ENCODE data around the gene FITM2.

Gene FITM2

GRCh38 chr20:44274303-44275017 is 36.5 kb downstream of the FITM2 start:
- Histone ChIP-seq H4K91ac (ENCODE audit: low read length) (no peak overlapping the region), H3K79me1 (replicated peaks; ENCODE audit: low read length, poor library complexity, severe bottlenecking) (no peaks in the 10 kb centered on the region), H3K18ac (ENCODE audit: low read depth in 1 of 2, low read length in 2 of 2) (no peak overlapping the region), H4K8ac (ENCODE audit: low read length) (no peak overlapping the region), H3K4me1 (ENCODE audit: control insufficient read depth, insufficient read depth, low read depth, low read length) (peaks cover 6% of the 10 kb centered on the region), H2BK12ac (ENCODE audit: low read length in 2 of 2) (no peak overlapping the region), H3K4me2 (ENCODE audit: low read length, poor library complexity, severe bottlenecking) (no peak overlapping the region), H3K27ac (ENCODE audit: low read length, poor library complexity, severe bottlenecking) (no peak overlapping the region), H2BK120ac (ENCODE audit: low read depth, low read length) (no peak overlapping the region), H3K9ac (ENCODE audit: low read length) (no peak overlapping the region), H3K4ac (ENCODE audit: low read depth in 1 of 2, low read length in 2 of 2) (no peak overlapping the region), H3K9me3 (ENCODE audit: control insufficient read depth, low read length) (no peaks in the 10 kb centered on the region), H3K23ac (ENCODE audit: low read length in 2 of 2) (no peak overlapping the region), H2BK5ac (ENCODE audit: low read depth, low read length, poor library complexity, severe bottlenecking) (no peak overlapping the region), H2BK15ac (ENCODE audit: low read depth, poor library complexity, severe bottlenecking) (no peak overlapping the region), H3K14ac (ENCODE audit: low read length in 2 of 2) (no peak overlapping the region), H2AFZ (ENCODE audit: low read depth, low read length) (no peak overlapping the region), H3K4me3 (ENCODE audit: insufficient read depth in 1 of 2, low read depth in 1 of 2, low read length in 2 of 2) (no peak overlapping the region), H3K36me3 (ENCODE audit: control insufficient read depth in 1 of 2, insufficient read depth in 2 of 2, low read depth in 1 of 2, low read length in 2 of 2) (no peaks in the 10 kb centered on the region), H2AK5ac (ENCODE audit: low read length, severe bottlenecking) (no peak overlapping the region), H3K27me3 (ENCODE audit: control insufficient read depth in 1 of 2, insufficient read depth in 1 of 2, low read length in 2 of 2) (peaks cover 0 to 22% of the 10 kb centered on the region in 2 experiments)
- DNase-seq, result no peak
- WGBS, result 89% methylated on average over 10 of the region's 11 CpGs

- H2BK15ac ChIP-seq (ENCODE audit: low read depth, poor library complexity, severe bottlenecking), result no peak overlapping the region
- no peaks in the 10 kb centered on the region for H3K79me1 ChIP-seq (replicated peaks; ENCODE audit: low read length, poor library complexity, severe bottlenecking)
- no peak overlapping the region for H3K23ac ChIP-seq (ENCODE audit: low read length in 2 of 2)
- no peak overlapping the region for H3K9ac ChIP-seq (ENCODE audit: low read length)
- 92% methylated on average over 9 of the region's 10 CpGs for WGBS
- no peak overlapping the region for H4K91ac ChIP-seq (ENCODE audit: low read length)
- H2BK120ac ChIP-seq (ENCODE audit: low read depth, low read length), result no peak overlapping the region
- no peaks in the 10 kb centered on the region for H3K36me3 ChIP-seq (ENCODE audit: control insufficient read depth in 1 of 2, insufficient read depth in 2 of 2, low read depth in 1 of 2, low read length in 2 of 2)
- H3K4me1 ChIP-seq (ENCODE audit: control insufficient read depth, insufficient read depth, low read depth, low read length), result peaks cover 1% of the 10 kb centered on the region
- no peak overlapping the region for H4K8ac ChIP-seq (ENCODE audit: low read length)
- H3K27ac ChIP-seq (ENCODE audit: low read length, poor library complexity, severe bottlenecking), result no peak overlapping the region
- no peak overlapping the region for H2BK5ac ChIP-seq (ENCODE audit: low read depth, low read length, poor library complexity, severe bottlenecking)
- no peak overlapping the region for H3K14ac ChIP-seq (ENCODE audit: low read length in 2 of 2)
- no peak for DNase-seq
- no peak overlapping the region for H3K4me3 ChIP-seq (ENCODE audit: insufficient read depth in 1 of 2, low read depth in 1 of 2, low read length in 2 of 2)
- no peak overlapping the region for H3K4me2 ChIP-seq (ENCODE audit: low read length, poor library complexity, severe bottlenecking)
- H2AK5ac ChIP-seq (ENCODE audit: low read length, severe bottlenecking), result no peak overlapping the region
- no peak overlapping the region for H3K4ac ChIP-seq (ENCODE audit: low read depth in 1 of 2, low read length in 2 of 2)
- no peak overlapping the region for H2BK12ac ChIP-seq (ENCODE audit: low read length in 2 of 2)
- peaks cover 0 to 29% of the 10 kb centered on the region in 2 experiments for H3K27me3 ChIP-seq (ENCODE audit: control insufficient read depth in 1 of 2, insufficient read depth in 1 of 2, low read length in 2 of 2)
- no peak overlapping the region for H3K18ac ChIP-seq (ENCODE audit: low read depth in 1 of 2, low read length in 2 of 2)
- no peaks in the 10 kb centered on the region for H3K9me3 ChIP-seq (ENCODE audit: control insufficient read depth, low read length)
- no peak overlapping the region for H2AFZ ChIP-seq (ENCODE audit: low read depth, low read length)
Observed at GRCh38 chr20:44273231-44274215, 37.5 kb downstream of the FITM2 start.

GRCh38 chr20:44271915-44272663 is 38.9 kb downstream of the FITM2 start:
- H3K36me3 ChIP-seq (ENCODE audit: control insufficient read depth in 1 of 2, insufficient read depth in 2 of 2, low read depth in 1 of 2, low read length in 2 of 2), result no peaks in the 10 kb centered on the region
- H3K18ac ChIP-seq (ENCODE audit: low read depth in 1 of 2, low read length in 2 of 2), result no peak overlapping the region
- no peak overlapping the region for H2AK5ac ChIP-seq (ENCODE audit: low read length, severe bottlenecking)
- no peak overlapping the region for H3K4me2 ChIP-seq (ENCODE audit: low read length, poor library complexity, severe bottlenecking)
- 48% methylated on average over 13 of the region's 14 CpGs for WGBS
- no peak for DNase-seq
- no peak overlapping the region for H3K9ac ChIP-seq (ENCODE audit: low read length)
- H2BK15ac ChIP-seq (ENCODE audit: low read depth, poor library complexity, severe bottlenecking), result no peak overlapping the region
- no peak overlapping the region for H2BK12ac ChIP-seq (ENCODE audit: low read length in 2 of 2)
- H2AFZ ChIP-seq (ENCODE audit: low read depth, low read length), result no peak overlapping the region
- H3K79me1 ChIP-seq (replicated peaks; ENCODE audit: low read length, poor library complexity, severe bottlenecking), result no peaks in the 10 kb centered on the region
- H4K91ac ChIP-seq (ENCODE audit: low read length), result no peak overlapping the region
- H3K4me1 ChIP-seq (ENCODE audit: control insufficient read depth, insufficient read depth, low read depth, low read length), result peaks cover 1% of the 10 kb centered on the region
- no peak overlapping the region for H2BK120ac ChIP-seq (ENCODE audit: low read depth, low read length)
- H3K27ac ChIP-seq (ENCODE audit: low read length, poor library complexity, severe bottlenecking), result no peak overlapping the region
- no peak overlapping the region for H3K23ac ChIP-seq (ENCODE audit: low read length in 2 of 2)
- no peak overlapping the region for H3K4me3 ChIP-seq (ENCODE audit: insufficient read depth in 1 of 2, low read depth in 1 of 2, low read length in 2 of 2)
- H4K8ac ChIP-seq (ENCODE audit: low read length), result no peak overlapping the region
- no peak overlapping the region for H2BK5ac ChIP-seq (ENCODE audit: low read depth, low read length, poor library complexity, severe bottlenecking)
- peak overlapping the region in 1 of 2 experiments; percentile 62 for H3K14ac ChIP-seq (ENCODE audit: low read length in 2 of 2)
- H3K4ac ChIP-seq (ENCODE audit: low read depth in 1 of 2, low read length in 2 of 2), result no peak overlapping the region
- H3K27me3 ChIP-seq (ENCODE audit: control insufficient read depth in 1 of 2, insufficient read depth in 1 of 2, low read length in 2 of 2), result peaks cover 0 to 30% of the 10 kb centered on the region in 2 experiments
- no peaks in the 10 kb centered on the region for H3K9me3 ChIP-seq (ENCODE audit: control insufficient read depth, low read length)

Data from mesenchymal stem cell (in vitro differentiated cells and primary cell).